Gastroesophageal sphincter (tissue), 4 donors: ENCODE results near the gene FOSL2. TPM values are rescaled to one million over a fixed set of nuclear protein-coding genes. Genes with fewer than 3 reads are reported as not detected.

Source experiments
- ATAC-seq: fragments of 150-250 bp; one replicate; pipeline ENCODE4 v1.9.1; 2016; ENCODE audit warnings: mild to moderate bottlenecking, moderate library complexity
- H3K27ac ChIP-seq, 4 donors: fragments of 200-600 bp; sonication (generic) in 3 of 4; 1 replicate in 3 of 4; 2 replicates in 1 of 4; pipeline ENCODE4 v1.5.1; 2016 to 2019
- H3K27me3 ChIP-seq: fragments of 200-600 bp; sonication (generic); one replicate; pipeline ENCODE4 v1.5.1; 2019
- H3K36me3 ChIP-seq, 2 donors: fragments of 200-600 bp; sonication (generic); one replicate each; pipeline ENCODE4 v1.5.1; 2019; ENCODE audit warnings: control low read depth in 1 of 2
- H3K4me1 ChIP-seq, 3 donors: fragments of 200-600 bp; sonication (generic); 1 replicate in 2 of 3; 2 replicates in 1 of 3; pipeline ENCODE4 v1.5.1; 2016 to 2019; ENCODE audit warnings: control low read depth in 2 of 3
- H3K4me3 ChIP-seq, 2 donors: fragments of 200-600 bp; sonication (generic); one replicate each; pipeline ENCODE4 v1.5.1; 2019; ENCODE audit warnings: mild to moderate bottlenecking in 1 of 2, moderate library complexity in 1 of 2
- H3K9me3 ChIP-seq, 3 donors: fragments of 200-600 bp; sonication (generic); one replicate each; pipeline ENCODE4 v1.5.1; 2017 to 2019; ENCODE audit warnings: control low read depth in 2 of 3
- EP300 ChIP-seq: sonication (generic); formaldehyde crosslinking; IDR thresholded peaks from one replicate; pipeline ENCODE4 v1.6.1; 2017; ENCODE audit warnings: antibody characterized with exemption, mild to moderate bottlenecking
- POLR2A ChIP-seq, 2 donors: fragments of 450-650 bp; IDR thresholded peaks; one replicate each; pipeline ENCODE4 v1.6.1; 2017; ENCODE audit warnings: antibody characterized with exemption in 2 of 2, mild to moderate bottlenecking in 2 of 2, moderate library complexity in 1 of 2
- POLR2AphosphoS5 ChIP-seq: sonication (generic); formaldehyde crosslinking; IDR thresholded peaks from one replicate; pipeline ENCODE4 v1.6.1; 2017; ENCODE audit warnings: antibody characterized with exemption
- WGBS, 2 donors: methylation state at CpG; one replicate each; pipeline ENCODE4 v1.1.5; 2018; ENCODE audit warnings: low coverage in 1 of 2; 5-methylcytosine and 5-hydroxymethylcytosine counted together
- total RNA-seq, 4 donors: library from RNA; depleted of rRNA; stranded (reverse); fragments of >200 nt; gene quantifications; one replicate each; pipeline ENCODE4 v1.1.0, GENCODE V29; 2016
- TF ChIP-seq, protein P1 (sequence below), 4 experiments: fragments of 200-600 bp in 2 of 4; fragments of 450-650 bp in 2 of 4; sonication (generic) in 1 of 4; IDR thresholded peaks; one replicate each; pipeline ENCODE4 v1.5.1; 2017 to 2019; ENCODE audit warnings: antibody characterized with exemption in 4 of 4, mild to moderate bottlenecking in 2 of 4, moderate library complexity in 2 of 4

The FOSL2 gene
- total RNA-seq, 4 donors from 2014 or later, result 75.3 to 152 (median 132) TPM

DNA sequence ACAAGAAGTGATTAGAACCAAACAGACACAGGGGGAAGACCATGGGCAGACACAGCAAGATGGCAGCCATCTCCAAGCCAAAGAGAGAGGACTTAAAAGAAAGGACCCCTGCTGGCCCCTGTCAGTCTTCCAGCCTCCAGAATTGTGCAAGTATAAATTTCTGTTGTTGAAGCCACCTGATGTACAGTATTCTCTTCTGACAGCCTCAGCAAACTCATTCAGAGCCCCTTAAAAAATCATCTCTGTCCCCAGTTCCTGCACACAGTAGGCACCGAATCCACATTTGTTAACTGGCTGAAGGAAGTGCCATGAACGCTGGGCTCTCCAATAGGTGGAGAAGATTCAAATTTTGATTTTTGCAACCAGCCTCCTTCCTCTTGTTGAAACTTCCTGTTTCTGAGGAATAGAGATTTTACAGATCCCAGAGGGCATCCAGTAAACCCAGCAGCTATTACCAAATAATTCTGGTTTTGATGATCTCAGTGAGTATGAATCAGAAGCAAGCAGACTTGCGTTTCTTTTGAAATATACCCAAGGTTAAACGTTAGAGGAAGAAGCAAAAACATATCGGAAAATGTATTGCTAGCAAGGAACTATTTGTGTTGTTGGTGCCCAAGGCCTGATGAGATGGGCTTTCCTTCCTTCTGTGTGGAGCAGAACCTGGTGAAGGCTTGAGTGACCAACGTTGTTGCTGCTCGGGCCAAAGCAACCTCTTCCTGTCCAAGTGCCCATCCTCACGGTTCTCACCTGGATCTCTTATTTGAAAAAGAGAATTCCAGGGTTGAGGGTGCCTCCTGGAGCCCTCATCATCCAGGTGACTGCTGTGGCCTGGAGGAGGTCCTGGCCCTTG is 55.5 kb downstream of the FOSL2 start:
- H3K4me1 ChIP-seq, result no peaks in the 10 kb centered on the region
- H3K27me3 ChIP-seq, result no peaks in the 10 kb centered on the region
- TF ChIP-seq EP300 (no peak), POLR2AphosphoS5 (no peak), POLR2A (IDR thresholded peaks at IDR 0.05) (no peak)
- TF ChIP-seq, protein P1, sequence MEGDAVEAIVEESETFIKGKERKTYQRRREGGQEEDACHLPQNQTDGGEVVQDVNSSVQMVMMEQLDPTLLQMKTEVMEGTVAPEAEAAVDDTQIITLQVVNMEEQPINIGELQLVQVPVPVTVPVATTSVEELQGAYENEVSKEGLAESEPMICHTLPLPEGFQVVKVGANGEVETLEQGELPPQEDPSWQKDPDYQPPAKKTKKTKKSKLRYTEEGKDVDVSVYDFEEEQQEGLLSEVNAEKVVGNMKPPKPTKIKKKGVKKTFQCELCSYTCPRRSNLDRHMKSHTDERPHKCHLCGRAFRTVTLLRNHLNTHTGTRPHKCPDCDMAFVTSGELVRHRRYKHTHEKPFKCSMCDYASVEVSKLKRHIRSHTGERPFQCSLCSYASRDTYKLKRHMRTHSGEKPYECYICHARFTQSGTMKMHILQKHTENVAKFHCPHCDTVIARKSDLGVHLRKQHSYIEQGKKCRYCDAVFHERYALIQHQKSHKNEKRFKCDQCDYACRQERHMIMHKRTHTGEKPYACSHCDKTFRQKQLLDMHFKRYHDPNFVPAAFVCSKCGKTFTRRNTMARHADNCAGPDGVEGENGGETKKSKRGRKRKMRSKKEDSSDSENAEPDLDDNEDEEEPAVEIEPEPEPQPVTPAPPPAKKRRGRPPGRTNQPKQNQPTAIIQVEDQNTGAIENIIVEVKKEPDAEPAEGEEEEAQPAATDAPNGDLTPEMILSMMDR (IDR thresholded peaks at IDR 0.05), result no peak
- WGBS, 2 donors, result 55 to 63% methylated on average over 4 of the region's 8 CpGs
- peak overlapping the region in 2 of 4 donors; percentile 21 to 22 for H3K27ac ChIP-seq
- no peaks in the 10 kb centered on the region for H3K36me3 ChIP-seq
- no peaks in the 10 kb centered on the region for H3K9me3 ChIP-seq
- ATAC-seq, result peak; percentile 46
- H3K4me3 ChIP-seq, result no peak overlapping the region

DNA sequence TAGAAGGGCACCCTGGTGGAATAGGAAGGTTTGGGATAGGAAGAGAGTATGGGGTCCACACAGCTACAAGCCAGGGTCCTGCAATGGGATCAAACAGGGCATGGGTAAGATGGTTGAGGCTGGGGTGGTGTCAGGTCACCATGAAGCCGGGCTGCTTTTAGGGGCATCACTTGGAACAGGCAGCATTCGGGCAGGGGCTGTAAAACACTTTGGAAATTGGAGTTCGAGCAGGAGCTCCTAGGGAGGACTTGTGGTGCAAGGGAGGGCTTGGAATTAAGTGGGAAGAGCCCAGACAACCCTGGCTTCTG is 56.1 kb downstream of the FOSL2 start:
- H3K4me1 ChIP-seq, result no peaks in the 10 kb centered on the region
- H3K9me3 ChIP-seq, result no peaks in the 10 kb centered on the region
- no peak for ATAC-seq
- WGBS, 2 donors, result 94% methylated on average over 3 of the region's 3 CpGs; no CpG with 5 or more reads in 1 of the 2 donors
- no peaks in the 10 kb centered on the region for H3K36me3 ChIP-seq
- peak overlapping the region in 2 of 4 donors; percentile 21 to 22 for H3K27ac ChIP-seq
- H3K27me3 ChIP-seq, result no peaks in the 10 kb centered on the region
- no peak overlapping the region for H3K4me3 ChIP-seq
- TF ChIP-seq POLR2AphosphoS5, result no peak
- TF ChIP-seq POLR2A (IDR thresholded peaks at IDR 0.05), result no peak
- TF ChIP-seq, protein P1 (IDR thresholded peaks at IDR 0.05), result no peak
- no peak for TF ChIP-seq EP300

DNA sequence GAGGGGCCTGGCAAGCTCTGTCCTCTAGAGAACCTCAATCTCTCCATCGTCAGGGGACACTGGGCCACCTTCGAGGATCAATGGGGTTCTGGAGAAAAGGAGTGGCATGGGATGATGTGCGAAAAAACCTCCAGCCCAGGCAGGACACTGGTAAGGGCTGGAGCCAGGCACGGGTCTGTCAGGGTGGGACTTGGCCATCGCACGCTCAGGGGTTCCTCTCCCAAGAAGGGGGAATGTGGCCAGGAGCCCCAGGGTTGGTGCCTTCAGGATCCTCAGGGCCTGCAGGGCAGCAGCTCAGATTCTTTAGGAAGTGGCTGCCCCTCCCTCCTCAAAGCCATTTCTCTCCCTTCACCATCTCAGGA is 56.4 kb downstream of the FOSL2 start:
- H3K27ac ChIP-seq, result peak overlapping the region in 1 of 4 donors; percentile 21
- H3K4me1 ChIP-seq, result no peaks in the 10 kb centered on the region
- no peak overlapping the region for H3K4me3 ChIP-seq
- WGBS, 2 donors, result 60% methylated on average over 1 of the region's 6 CpGs; no CpG with 5 or more reads in 1 of the 2 donors
- H3K36me3 ChIP-seq, result no peaks in the 10 kb centered on the region
- TF ChIP-seq POLR2A (IDR thresholded peaks at IDR 0.05), result no peak
- no peak for TF ChIP-seq POLR2AphosphoS5
- TF ChIP-seq, protein P1 (IDR thresholded peaks at IDR 0.05), result no peak
- TF ChIP-seq EP300, result no peak
- no peak for ATAC-seq
- H3K27me3 ChIP-seq, result no peaks in the 10 kb centered on the region
- no peaks in the 10 kb centered on the region for H3K9me3 ChIP-seq

DNA sequence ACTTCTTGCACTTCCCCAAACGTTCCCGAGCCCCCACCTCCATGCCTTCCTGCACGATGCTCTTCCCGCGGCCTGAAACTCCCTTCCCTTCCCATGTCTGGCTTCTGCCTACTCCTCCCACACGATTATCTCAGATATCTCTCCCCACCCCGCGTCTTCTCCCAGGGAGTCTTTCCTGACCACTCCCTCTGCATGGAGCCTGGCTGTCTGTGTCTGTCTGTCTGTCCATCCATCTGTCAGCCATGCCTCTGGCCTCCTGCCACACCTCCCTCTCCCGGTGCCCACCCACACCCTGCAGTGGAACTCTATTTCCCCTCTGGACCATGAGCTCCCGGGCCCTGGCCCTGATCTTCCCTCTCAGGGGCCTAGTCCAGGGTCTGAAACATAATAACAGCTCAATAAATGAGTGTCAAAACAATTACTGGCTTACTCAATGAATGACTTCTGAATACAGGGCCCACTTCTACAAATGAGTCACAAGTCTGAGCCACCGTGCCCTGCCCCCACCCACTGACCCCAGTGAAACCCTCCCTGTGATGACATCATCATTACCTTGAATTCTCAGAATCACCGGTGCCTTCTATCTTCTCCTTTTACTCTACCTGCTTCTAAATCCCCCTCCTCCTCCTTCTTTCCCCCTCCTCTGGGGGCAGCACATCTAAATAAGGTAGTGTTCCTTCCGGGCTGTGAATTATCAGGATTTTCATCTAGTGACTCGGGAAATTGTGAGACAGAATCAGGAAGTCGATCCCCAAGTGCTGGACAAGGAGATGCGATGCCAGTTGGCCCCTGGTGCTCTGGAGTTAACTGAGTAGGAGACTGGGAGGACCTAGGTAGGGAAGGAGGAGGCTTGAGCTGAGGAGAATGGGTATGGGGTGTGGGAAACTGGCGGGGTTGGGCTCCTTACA is 57.1 kb downstream of the FOSL2 start:
- H3K4me3 ChIP-seq, result no peak overlapping the region
- TF ChIP-seq EP300, result no peak
- TF ChIP-seq, protein P1 (IDR thresholded peaks at IDR 0.05), result no peak
- TF ChIP-seq POLR2A (IDR thresholded peaks at IDR 0.05), result no peak
- no peak for TF ChIP-seq POLR2AphosphoS5
- H3K9me3 ChIP-seq, result no peaks in the 10 kb centered on the region
- no peaks in the 10 kb centered on the region for H3K36me3 ChIP-seq
- no peak for ATAC-seq
- no peaks in the 10 kb centered on the region for H3K4me1 ChIP-seq
- WGBS, 2 donors, result 50 to 72% methylated on average over 10 to 13 of the region's 17 CpGs
- peak overlapping the region in 1 of 4 donors; percentile 21 for H3K27ac ChIP-seq
- no peaks in the 10 kb centered on the region for H3K27me3 ChIP-seq
